ENCODE data around the gene BTBD10.

Gene BTBD10

GRCh38 chr11:13373216-13373615 is 89.8 kb downstream of the BTBD10 start:
- no peak for DNase-seq (ENCODE audit: low read depth in 2 of 2)

- no peak for DNase-seq (ENCODE audit: low read depth in 2 of 2)
Measured at GRCh38 chr11:13368041-13368446, 95.0 kb downstream of the BTBD10 start.

DNA sequence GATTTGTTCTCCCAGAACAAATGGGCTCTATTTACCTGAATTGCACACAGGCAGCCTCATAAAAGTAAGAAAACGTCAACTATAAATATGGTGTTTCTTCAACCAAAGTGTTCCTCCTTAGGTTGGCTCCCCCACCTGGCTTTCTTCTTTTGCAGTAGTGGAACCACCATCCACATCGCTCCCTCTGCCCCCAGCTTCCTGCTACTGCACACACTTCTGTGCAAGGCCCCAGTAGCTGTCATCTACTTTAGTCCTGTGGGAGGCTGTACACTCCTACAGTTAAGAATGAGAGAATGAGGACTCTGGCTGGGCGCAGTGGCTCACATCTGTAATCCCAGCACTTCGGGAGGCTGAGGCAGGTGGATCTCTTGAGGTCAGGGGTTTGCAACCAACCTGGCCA is 95.9 kb downstream of the BTBD10 start:
- DNase-seq (ENCODE audit: low read depth in 2 of 2): no peak

DNA sequence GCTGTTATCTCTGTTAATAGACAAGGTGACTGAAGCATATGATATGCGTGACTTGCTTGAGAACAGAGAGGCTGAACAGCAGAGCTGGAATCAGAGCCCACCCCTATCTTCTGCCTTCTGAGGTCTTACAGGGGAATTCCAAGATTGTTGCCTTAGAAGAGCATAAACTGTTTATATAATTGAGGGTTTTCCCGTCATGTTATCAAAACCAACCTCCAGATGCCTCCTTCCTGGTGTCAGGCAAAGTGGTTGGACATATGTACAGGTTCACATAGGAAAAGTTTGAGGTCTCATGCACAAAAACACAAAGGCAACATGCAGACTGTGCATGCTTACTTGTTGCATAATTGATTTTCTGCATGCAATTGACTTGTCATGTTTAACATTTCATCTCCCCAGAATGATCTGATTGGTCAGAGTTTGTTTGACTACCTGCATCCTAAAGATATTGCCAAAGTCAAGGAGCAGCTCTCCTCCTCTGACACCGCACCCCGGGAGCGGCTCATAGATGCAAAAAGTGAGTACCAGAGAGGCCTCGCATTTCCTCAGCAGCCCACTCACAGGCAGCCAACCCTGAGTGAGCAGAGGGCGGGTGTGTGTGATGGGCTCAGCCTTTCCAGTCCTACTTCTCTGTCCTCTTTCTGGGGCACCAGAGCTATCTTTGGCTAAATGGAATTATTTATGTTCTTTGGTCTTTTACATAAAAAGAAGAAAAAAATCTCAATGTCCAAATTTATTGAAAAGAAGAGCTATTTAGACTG is 96.6 kb downstream of the BTBD10 start:
- no peak for DNase-seq (ENCODE audit: low read depth in 2 of 2)

- no peak for DNase-seq (ENCODE audit: low read depth in 2 of 2)
Measured at GRCh38 chr11:13364388-13364787, 98.6 kb downstream of the BTBD10 start.

GRCh38 chr11:13362596-13363109 is 100.4 kb downstream of the BTBD10 start:
- DNase-seq (ENCODE audit: low read depth in 2 of 2): no peak

- no peak for DNase-seq (ENCODE audit: low read depth in 2 of 2)
Measured at GRCh38 chr11:13358596-13359270, 104.3 kb downstream of the BTBD10 start.

DNA sequence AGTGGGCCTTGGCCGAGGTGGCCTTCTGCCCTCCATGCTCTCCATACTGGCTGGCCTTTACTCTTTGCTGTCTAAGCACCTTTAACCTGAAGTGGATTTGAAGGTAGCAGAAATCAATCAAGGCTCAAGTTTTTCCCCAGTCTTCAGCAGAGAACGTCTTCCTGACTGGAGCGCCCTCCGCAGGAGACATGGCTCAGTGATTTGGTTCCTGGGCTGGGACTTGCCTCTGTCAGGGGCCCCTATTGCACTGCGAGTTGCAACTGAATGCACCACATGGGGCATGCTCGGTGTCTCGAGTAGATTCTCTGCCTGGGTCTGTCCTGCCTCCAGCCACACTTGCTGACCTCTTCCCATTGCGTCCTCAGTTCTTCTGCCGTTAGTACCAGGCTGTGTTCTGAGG is 105.8 kb downstream of the BTBD10 start:
- DNase-seq (ENCODE audit: low read depth in 2 of 2): no peak

DNA sequence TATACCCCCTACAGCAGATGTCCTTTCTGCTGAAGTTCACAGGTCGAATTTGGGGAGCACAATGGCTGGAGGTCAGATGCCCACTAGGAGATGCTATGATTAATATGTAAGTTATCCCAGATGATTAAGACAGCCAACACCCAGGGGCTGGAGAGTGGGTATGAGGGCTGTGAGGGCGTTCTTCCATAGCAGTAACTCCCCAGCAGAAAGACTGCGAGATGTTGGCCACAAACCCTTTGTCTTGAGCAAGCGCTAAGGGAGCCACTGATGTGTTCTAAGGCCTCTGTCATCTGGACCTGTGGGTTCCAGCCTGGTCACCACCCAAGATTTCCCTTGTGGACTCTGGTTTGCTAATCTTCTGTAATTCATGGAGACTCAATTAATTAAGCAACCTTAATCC is 107.8 kb downstream of the BTBD10 start:
- no peak for DNase-seq (ENCODE audit: low read depth in 2 of 2)

DNA sequence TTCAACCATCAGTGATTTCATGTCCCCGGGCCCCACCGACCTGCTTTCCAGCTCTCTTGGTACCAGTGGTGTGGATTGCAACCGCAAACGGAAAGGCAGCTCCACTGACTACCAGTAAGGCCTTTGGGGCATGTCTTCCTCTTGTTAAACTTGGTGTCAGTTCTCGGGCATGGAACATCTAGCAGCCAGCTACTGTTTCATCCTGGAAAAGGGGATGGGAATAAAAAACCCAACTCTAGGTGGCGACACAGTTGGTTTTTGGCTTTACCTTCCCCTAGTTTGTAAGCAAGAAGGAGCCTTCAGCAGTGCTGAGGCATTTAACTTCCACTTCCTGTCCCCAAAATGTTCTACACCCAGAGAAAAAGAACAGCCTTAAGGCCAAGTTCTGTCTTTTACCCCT is 108.7 kb downstream of the BTBD10 start:
- DNase-seq (ENCODE audit: low read depth in 2 of 2): no peak

DNA sequence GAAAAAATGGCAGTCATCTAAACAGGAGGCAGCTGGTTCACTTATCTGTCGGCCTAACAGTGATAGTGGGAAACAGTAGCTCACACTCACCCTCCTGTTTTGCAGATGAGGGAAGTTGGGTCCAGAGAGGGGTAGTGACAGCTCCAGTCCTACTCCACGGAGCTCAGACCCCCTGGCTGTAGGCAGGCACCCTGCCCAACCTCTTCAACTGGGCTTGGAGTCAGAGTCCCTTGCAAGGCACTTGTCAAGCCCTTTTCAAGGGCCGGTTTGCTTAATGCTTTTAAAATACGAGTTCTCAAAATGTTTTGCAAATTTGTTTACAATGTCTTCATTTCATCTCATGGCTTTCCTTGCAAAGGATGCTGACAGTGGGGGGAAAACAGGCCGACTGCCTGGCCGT is 110.3 kb downstream of the BTBD10 start:
- no peak for DNase-seq (ENCODE audit: low read depth in 2 of 2)

- DNase-seq (ENCODE audit: low read depth in 2 of 2): no peak
Measured at GRCh38 chr11:13349581-13349980, 113.4 kb downstream of the BTBD10 start.

- DNase-seq (ENCODE audit: low read depth in 2 of 2): no peak
Measured at GRCh38 chr11:13349046-13349445, 114.0 kb downstream of the BTBD10 start.

- DNase-seq (ENCODE audit: low read depth in 2 of 2): no peak
Measured at GRCh38 chr11:13348305-13348704, 114.7 kb downstream of the BTBD10 start.

DNA sequence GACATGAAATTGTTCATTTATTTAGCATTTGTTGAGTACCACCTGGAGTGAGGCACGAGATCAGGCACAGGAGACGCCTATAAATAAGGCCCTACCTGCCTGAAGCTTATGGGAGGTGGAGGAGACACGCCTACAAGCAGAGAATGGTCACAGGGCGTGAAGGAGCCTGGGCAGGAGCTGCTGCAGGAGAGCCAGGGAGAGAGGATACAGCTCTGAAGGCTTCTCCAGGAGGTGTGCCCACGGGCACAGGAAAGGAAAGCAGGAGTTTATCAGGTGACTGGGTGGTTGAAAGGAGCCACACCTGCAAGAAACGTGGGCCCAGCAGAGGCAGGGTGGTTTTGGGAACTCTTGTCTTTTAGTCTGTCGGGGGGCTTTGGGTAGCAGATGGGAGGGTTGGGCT is 115.1 kb downstream of the BTBD10 start:
- no peak for DNase-seq (ENCODE audit: low read depth in 2 of 2)

DNA sequence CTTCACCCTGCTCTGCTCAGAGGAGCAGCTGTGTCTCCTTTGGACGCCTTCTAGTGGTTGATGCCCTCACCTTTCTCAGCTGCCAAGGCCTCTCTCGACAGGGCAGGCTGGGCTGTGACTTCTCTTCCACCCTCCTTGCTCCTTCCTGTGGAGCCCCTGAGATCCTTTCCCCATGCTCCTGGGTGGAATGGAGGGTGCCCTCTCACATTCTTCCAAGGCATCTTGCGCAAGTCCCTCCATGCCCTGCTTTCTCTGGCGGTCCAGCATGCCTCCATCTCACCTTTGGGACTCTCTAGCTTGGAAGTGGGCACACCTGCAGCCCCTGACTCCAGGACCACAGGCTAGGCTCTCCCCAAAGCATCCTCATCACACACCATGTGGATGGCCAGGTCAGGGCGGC is 116.6 kb downstream of the BTBD10 start:
- no peak for DNase-seq (ENCODE audit: low read depth in 2 of 2)

GRCh38 chr11:13344818-13345217 is 118.2 kb downstream of the BTBD10 start:
- no peak for DNase-seq (ENCODE audit: low read depth in 2 of 2)

- peak; percentile 35 to 48 for DNase-seq (ENCODE audit: low read depth in 2 of 2)
Measured at GRCh38 chr11:13343931-13344717, 118.9 kb downstream of the BTBD10 start.

- no peak for DNase-seq (ENCODE audit: low read depth in 2 of 2)
Measured at GRCh38 chr11:13343067-13343466, 120.0 kb downstream of the BTBD10 start.

GRCh38 chr11:13341026-13341425 is 122.0 kb downstream of the BTBD10 start:
- DNase-seq (ENCODE audit: low read depth in 2 of 2): no peak

GRCh38 chr11:13339195-13340153 is 123.5 kb downstream of the BTBD10 start:
- no peak for DNase-seq (ENCODE audit: low read depth in 2 of 2)
